Muscle of arm (tissue), 12 donors: ENCODE results near the gene BPIFB1. TPM values are rescaled to one million over a fixed set of nuclear protein-coding genes. Genes with fewer than 3 reads are reported as not detected.

Source experiments
- DNase-seq: peaks from one replicate; pipeline ENCODE4 v3.0.0-alpha.2; 2013
- polyA plus RNA-seq, 12 donors: library from polyadenylated mRNA; unstranded; fragments of 120-200 nt; gene quantifications; one replicate each; pipeline ENCODE4 v1.2.1, GENCODE V29; 2013; ENCODE audit not compliant: insufficient read length in 12 of 12

Gene BPIFB1
- polyA plus RNA-seq, 12 donors, result 0.09 to 0.14 TPM; not detected in 10

GRCh38 chr20:33273117-33273851, 9.7 kb upstream of the BPIFB1 start:
- DNase-seq, result no peak

GRCh38 chr20:33275215-33275614, 7.8 kb upstream of the BPIFB1 start:
- DNase-seq, result no peak

- DNase-seq, result no peak
These were observed 7.1 kb upstream of the BPIFB1 start for GRCh38 chr20:33275871-33276270.

DNA sequence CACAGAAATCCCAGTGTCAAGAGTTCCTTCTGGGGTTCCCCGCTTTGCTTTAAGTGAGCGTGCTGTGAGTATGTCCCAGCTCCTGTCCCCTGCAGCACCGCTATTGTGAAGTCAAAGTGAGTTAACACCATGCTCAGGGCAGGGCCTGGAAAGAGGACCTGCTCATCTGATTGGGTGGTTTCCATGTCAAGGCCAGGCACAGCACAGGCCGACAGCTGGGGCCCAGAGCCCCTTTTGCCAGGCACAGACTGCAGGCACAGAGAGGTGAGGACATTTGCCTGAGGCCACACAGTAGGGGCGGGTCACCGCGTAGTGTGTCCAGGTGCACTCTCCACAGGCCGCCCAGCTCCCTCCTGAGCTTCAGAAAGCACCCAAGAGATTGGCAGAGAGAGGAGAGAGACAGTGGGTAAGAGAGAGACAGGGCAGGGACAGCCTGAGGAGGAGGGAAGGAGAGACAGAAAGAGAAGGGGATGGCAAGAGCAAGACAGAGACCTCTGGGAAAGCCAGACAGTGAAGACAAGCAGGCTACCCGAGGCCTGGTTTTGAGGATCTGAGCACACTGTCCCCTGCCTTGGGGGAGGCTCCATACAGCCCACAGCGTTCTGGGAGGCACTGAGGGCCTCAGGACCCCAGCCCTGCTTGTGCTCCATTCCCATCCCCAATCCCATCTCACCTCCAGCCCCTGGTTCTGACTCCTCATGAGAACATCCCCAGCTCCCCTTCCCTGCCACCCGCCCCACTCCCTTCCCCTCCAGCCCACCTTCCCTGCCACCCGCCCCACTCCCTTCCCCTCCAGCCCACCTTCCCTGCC, 6.5 kb upstream of the BPIFB1 start:
- no peak for DNase-seq

DNA sequence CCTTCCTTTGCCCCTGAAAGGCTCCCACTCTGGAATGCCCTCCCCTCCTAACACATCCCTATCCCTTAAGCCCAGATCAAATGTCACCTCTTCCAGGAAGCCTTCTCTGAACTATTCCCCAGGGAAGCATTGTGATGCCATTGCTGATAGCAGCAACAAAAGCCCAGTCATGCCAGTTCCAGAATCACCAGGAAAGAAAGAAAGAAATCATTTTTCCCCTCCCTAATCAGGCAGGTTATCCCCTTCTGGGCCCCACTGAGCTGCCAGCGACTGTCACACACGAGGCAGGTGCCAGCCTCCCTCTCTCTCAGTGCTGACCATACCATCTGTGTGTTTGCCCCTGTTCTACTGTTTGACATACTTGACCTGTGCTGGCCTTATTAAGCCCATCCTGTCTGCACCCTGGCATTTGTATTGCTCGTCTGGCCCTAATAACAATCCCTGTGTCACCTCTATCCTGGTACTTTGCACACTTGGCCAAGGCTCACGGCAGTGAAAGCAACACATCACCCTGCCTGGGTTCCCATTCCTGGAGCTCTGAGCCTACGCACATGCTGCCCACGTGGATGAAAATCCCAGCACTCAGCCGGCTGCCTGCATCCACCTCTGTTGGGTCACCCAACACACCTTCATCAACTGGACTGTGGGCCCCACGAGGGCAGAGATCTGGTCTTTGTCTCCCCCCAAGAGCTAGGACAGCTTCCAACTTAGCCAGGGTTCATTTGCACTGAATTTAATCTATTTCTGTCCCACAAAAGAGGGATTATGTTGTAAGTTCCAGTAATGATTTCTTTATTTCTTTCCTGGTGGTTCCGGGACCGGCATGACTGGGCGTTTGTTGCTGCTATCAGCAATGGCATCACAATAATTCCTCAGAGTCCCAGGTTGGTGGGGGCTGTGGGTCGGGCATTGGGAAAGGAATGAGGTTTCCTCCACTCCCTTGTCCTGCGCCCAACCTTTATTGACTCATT, 5.3 kb upstream of the BPIFB1 start:
- DNase-seq, result no peak

GRCh38 chr20:33278700-33279099, 4.3 kb upstream of the BPIFB1 start:
- no peak for DNase-seq

DNA sequence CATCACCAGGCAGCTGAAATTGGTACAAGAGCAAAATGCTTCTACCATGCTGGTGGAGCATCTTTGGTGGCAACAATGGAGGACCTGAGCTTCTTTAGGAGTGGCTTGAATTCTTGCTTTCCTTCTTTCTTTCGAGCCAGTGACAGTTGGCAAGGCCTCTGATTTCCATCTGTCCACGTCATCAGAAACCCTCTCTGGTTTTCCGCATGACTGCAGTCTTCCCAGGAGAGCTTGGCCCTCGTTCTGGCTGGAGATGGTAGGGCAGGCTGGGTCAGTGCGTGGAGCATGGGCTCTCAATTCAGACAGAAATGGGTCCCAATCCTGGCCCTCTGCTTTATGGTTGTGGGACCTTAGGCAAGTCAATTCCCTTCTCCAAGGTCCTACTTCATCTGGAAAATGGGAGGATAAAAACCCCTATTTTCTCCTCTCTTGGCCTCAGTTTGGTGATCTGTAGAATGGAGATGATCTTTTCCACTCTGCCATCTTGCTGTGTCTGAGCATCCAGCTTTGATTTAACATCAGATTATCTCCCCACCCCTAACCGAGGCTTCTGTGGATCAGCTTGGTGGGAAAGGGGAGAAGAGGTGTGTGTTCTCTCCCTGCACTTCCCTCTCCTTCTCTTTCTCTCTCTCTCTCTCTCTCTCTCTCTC, 3.6 kb upstream of the BPIFB1 start:
- DNase-seq, result no peak

GRCh38 chr20:33280000-33280680, 2.9 kb upstream of the BPIFB1 start:
- no peak for DNase-seq

- DNase-seq, result no peak
These were observed 2.2 kb upstream of the BPIFB1 start for GRCh38 chr20:33280775-33281174.

DNA sequence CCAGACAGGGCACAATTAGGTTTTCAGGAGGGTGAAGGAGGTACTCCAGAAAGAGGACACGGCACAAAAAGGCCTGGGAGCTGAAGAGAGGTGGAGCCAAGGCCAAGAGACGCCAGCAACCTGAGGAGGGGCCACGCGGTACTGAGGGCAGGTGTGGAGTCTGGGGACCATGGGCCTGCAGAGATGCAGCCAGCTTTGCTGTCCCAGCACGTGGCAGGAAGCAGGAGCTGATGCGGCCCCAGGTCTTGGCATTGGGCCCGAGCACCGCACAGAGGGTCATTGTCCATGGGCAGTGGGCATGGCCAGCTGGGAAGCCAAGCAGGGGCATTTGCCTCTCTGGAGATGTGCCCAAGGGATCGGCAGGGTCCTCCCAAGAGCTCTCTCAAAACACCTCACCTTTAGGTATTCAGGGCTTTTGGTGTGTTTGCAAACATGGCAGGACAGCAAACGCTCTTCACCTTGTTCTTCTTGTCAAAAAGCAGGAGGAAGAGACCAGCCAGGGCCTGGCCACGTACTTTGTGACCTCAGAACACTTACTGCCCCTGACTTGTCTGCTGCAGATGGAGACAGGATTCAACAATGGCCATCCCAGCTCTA, 1.4 kb upstream of the BPIFB1 start:
- DNase-seq, result no peak

- DNase-seq, result no peak
These were observed 649 bp upstream of the BPIFB1 start for GRCh38 chr20:33282196-33282934.

GRCh38 chr20:33284284-33284683, 1.3 kb downstream of the BPIFB1 start:
- DNase-seq, result no peak

GRCh38 chr20:33284937-33285336, 1.9 kb downstream of the BPIFB1 start:
- no peak for DNase-seq

DNA sequence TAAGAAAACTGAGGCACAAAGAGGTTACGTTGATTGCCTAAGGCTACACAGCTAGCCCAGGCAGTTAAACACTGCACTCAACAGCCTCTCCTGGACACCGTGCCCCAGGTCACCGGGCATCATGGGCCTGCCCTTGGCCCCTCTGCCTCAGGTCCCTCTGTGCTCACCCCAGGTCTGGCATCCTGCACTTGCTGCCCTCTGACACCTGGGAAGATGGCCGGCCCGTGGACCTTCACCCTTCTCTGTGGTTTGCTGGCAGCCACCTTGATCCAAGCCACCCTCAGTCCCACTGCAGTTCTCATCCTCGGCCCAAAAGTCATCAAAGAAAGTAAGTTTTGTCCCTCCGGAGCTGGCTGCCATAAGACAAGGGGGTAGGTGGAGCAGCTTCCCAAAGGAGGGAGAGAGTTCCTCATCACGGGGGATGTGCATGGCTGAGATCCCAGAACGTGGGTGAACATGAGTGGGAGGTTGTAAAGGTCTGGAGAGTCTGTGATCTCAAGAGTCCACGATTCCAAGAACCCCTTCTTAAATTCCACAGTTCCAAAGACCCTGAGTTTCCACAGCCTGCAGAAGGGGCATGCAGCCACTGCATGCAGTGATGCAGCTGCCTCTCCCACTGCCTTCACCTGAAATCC, 3.0 kb downstream of the BPIFB1 start:
- no peak for DNase-seq

- no peak for DNase-seq
These were observed 4.9 kb downstream of the BPIFB1 start for GRCh38 chr20:33287884-33288283.

DNA sequence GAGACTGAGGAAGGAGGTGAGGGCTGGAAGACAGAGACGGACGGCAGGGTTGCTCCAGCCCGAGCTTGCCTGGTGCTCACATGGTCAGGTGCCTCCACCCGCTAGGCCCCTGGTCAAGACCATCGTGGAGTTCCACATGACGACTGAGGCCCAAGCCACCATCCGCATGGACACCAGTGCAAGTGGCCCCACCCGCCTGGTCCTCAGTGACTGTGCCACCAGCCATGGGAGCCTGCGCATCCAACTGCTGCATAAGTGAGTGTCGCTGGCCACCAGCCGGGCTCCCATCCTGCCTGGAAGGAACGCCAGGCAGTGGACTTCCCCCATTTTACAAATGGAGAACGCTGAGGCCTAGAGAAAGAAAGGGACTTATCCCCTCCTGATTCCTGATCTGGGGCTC, 7.8 kb downstream of the BPIFB1 start:
- no peak for DNase-seq

- DNase-seq, result no peak
These were observed 8.4 kb downstream of the BPIFB1 start for GRCh38 chr20:33291416-33291815.

GRCh38 chr20:33291830-33292355, 8.9 kb downstream of the BPIFB1 start:
- peak; percentile 7 for DNase-seq

DNA sequence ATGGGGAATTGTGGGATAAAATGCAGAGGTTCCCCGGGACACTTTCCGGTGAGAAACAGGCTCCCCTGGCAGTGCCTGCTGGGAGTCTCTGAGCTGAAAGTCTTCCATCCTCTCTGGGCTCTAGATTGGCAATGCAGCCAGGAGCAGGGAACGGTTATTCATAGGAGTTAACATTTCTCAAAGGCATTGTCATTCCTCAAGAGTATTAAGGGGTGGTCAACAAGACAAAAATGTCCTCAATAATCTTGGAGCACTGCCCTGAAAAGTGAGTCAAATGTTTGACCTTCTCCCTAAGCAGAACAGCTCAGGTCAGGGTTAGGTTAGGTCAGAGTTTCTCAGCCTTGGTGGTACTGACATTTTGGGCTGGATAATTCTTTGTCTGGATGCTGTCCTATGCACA, 13.2 kb downstream of the BPIFB1 start:
- DNase-seq, result no peak
